H1 (cell line): ENCODE results near the gene HSPA12A. TPM values are rescaled to one million over a fixed set of nuclear protein-coding genes. Genes with fewer than 3 reads are reported as not detected.

Experiments
- CEBPB ChIP-seq: IDR thresholded peaks from 2 replicates; pipeline ENCODE4 v1.6.1; 2012; ENCODE audit warnings: low read depth, low read length
- CHD7 ChIP-seq: fragments of 300-600 bp; sonication (generic); IDR thresholded peaks from 2 replicates; pipeline ENCODE4 v1.7.1; 2012; ENCODE audit warnings: low read length, moderate library complexity, mild to moderate bottlenecking, inconsistent platforms; ENCODE audit not compliant: insufficient replicate concordance
- CREB1 ChIP-seq: IDR thresholded peaks from 2 replicates; pipeline ENCODE4 v1.6.1; 2012; ENCODE audit warnings: inconsistent platforms
- E2F6 ChIP-seq: IDR thresholded peaks from 2 replicates; pipeline ENCODE4 v1.6.1; 2012; ENCODE audit warnings: inconsistent platforms
- GABPA ChIP-seq: IDR thresholded peaks from 2 replicates; pipeline ENCODE4 v1.6.1; 2011; ENCODE audit warnings: mild to moderate bottlenecking, low read length, moderate library complexity, borderline replicate concordance; ENCODE audit not compliant: insufficient read depth
- POLR2A ChIP-seq, 2 experiments: IDR thresholded peaks; 1 replicate in 1 of 2; 2 replicates in 1 of 2; pipeline ENCODE4 v1.6.1; 2011; ENCODE audit warnings: low read depth in 2 of 2, low read length in 2 of 2, mild to moderate bottlenecking in 2 of 2; ENCODE audit errors: control extremely low read depth in 1 of 2
- SUZ12 ChIP-seq: fragments of 200-600 bp; sonication (generic); IDR thresholded peaks from 2 replicates; pipeline ENCODE4 v1.6.1; 2012; ENCODE audit warnings: mild to moderate bottlenecking, inconsistent platforms, low read length, moderate library complexity, mixed read lengths
- YY1 ChIP-seq: IDR thresholded peaks from 2 replicates; pipeline ENCODE4 v1.6.1; 2011; ENCODE audit warnings: low read depth, mild to moderate bottlenecking, low read length
- polyA plus RNA-seq, 7 experiments: library from polyadenylated mRNA; depleted of rRNA in 3 of 7; stranded (reverse) in 5 of 7; unstranded in 2 of 7; fragments of >200 nt in 5 of 7; fragments of 200-250 nt in 2 of 7; gene quantifications; 1 replicate in 5 of 7; 2 replicates in 1 of 7; 4 replicates in 1 of 7; pipeline versions ENCODE4 v1.2.1 to v1.2.3, GENCODE V29; 2011 to 2013; ENCODE audit warnings: missing spikeins in 2 of 7, mixed read lengths in 2 of 7
- total RNA-seq: library from RNA; stranded (reverse); fragmentation: NEBNext Ultra II Directional; extraction: Animal tissue kit (Norgen Biotek cat#: 25700); gene quantifications from 2 replicates; pipeline ENCODE4 v1.2.1, GENCODE V29; 2021

Gene HSPA12A
- total and polyA plus RNA-seq, 2 of the 8 experiments (the other 6 are each of a cell fraction or from before 2014, with no cell fraction given), result 3.1 to 6.9 TPM

GRCh38 chr10:116691635-116692034 lies 50.7 kb downstream of the HSPA12A start (continued):
- TF ChIP-seq CHD7 (no peak), E2F6 (no peak), CREB1 (no peak), POLR2A (IDR thresholded peaks at IDR 0.05; ENCODE audit: control extremely low read depth in 1 of 2, low read depth in 2 of 2, low read length in 2 of 2) (no peak), CEBPB (no peak), GABPA (no peak), YY1 (no peak), SUZ12 (no peak)
- TF ChIP-seq, all 59 proteins: peak for 0
